ENCODE data around the gene GPR161.

GRCh38 chr1:168139070-168139469 lies 2.3 kb upstream of the GPR161 start:
- TF ChIP-seq, protein P1, sequence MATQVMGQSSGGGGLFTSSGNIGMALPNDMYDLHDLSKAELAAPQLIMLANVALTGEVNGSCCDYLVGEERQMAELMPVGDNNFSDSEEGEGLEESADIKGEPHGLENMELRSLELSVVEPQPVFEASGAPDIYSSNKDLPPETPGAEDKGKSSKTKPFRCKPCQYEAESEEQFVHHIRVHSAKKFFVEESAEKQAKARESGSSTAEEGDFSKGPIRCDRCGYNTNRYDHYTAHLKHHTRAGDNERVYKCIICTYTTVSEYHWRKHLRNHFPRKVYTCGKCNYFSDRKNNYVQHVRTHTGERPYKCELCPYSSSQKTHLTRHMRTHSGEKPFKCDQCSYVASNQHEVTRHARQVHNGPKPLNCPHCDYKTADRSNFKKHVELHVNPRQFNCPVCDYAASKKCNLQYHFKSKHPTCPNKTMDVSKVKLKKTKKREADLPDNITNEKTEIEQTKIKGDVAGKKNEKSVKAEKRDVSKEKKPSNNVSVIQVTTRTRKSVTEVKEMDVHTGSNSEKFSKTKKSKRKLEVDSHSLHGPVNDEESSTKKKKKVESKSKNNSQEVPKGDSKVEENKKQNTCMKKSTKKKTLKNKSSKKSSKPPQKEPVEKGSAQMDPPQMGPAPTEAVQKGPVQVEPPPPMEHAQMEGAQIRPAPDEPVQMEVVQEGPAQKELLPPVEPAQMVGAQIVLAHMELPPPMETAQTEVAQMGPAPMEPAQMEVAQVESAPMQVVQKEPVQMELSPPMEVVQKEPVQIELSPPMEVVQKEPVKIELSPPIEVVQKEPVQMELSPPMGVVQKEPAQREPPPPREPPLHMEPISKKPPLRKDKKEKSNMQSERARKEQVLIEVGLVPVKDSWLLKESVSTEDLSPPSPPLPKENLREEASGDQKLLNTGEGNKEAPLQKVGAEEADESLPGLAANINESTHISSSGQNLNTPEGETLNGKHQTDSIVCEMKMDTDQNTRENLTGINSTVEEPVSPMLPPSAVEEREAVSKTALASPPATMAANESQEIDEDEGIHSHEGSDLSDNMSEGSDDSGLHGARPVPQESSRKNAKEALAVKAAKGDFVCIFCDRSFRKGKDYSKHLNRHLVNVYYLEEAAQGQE (IDR thresholded peaks at IDR 0.05; ENCODE audit: low read depth): no peak
- TF ChIP-seq CTCF (IDR thresholded peaks at IDR 0.05 in 2 of 3, conservative IDR thresholded peaks at IDR 0.05 in 1 of 3; ENCODE audit: borderline replicate concordance in 1 of 3, insufficient read depth in 1 of 3, low read depth in 2 of 3, low read length in 2 of 3) (no peak), POLR2A (IDR thresholded peaks at IDR 0.05; ENCODE audit: borderline replicate concordance, extremely low read depth, insufficient read depth, insufficient read length) (no peak), EZH2 (IDR thresholded peaks at IDR 0.05) (no peak), POLR2AphosphoS5 (IDR thresholded peaks at IDR 0.05; ENCODE audit: low read depth, low read length) (no peak)
